HCEC 1CT (cell line): ENCODE measurements around the gene METTL6.
A peak's percentile ranks its signal among the peaks of the same experiment; 100 is the strongest.
"Not testable (repeated sequence)": the region's sequence is repeated elsewhere in the genome, so short reads cannot be mapped to it uniquely, and the experiment has no call there.

Source experiments
- DNase-seq: peaks from one replicate; pipeline ENCODE4 v3.0.0-alpha.2; 2017

Gene METTL6

DNA sequence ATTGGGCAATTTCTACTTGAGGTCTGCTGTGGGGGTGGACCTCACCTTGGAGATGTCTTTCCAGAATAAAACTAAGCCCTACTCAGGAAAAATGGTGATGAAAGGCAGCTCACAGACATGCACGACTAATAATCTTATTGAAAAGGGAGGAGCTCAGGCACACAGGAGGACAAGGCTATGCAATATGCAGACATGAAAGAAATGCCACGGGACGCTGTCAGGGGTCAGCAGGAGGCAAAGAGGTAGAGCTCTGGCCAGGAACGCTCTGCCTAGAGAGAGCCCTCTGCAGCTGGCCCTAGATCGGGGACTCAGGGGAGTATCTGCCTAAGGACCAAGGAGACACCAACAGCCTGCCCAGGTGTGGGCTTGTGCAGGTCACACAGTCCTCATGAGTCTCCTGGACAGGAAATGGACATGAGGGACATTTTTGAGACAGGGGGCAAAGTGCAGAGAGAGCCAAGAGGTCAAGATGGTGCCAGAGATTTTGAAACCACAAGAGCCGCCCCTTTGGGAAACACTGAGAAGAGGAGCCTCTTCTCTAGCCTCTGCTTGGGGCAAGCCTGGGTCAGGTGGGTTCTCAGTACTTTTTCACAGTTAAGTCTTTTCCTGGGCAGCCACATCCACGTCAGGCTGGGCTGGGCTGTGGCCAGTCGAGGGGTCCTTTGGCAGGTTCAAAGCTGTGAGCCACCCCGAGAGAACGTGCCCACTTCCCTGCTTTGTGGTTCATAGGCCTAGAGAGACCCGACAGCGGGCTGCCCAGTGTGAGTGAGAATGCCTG lies 23.3 kb upstream of the METTL6 start:
- no peak for DNase-seq

- DNase-seq: no peak
These were observed 22.3 kb upstream of the METTL6 start for GRCh38 chr3:15449489-15450224.

- DNase-seq: no peak
These were observed 16.6 kb upstream of the METTL6 start for GRCh38 chr3:15443826-15444524.

- no peak for DNase-seq
These were observed 13.5 kb upstream of the METTL6 start for GRCh38 chr3:15440891-15441290.

- DNase-seq: peak; percentile 42
These were observed 12.1 kb upstream of the METTL6 start for GRCh38 chr3:15439476-15439875.

DNA sequence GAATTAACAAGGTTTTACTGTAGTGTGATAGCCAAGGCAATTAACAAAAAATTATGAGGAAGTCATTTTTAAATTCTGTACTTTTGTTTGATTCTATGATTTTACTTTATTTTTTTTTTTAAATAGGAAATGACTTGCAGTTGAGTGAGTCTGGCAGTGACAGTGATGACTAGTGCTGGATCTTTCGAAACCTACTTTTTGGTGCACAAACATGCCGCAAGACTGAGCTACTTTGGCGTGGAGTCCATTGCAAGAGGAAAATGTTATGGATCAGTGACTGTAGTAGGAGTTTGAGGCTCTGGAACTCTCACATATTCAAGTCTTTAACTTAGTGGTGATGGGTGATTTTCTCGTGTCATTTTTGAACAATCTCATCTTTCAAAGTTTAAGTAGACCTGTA lies 11.6 kb upstream of the METTL6 start:
- peak; percentile 75 for DNase-seq

DNA sequence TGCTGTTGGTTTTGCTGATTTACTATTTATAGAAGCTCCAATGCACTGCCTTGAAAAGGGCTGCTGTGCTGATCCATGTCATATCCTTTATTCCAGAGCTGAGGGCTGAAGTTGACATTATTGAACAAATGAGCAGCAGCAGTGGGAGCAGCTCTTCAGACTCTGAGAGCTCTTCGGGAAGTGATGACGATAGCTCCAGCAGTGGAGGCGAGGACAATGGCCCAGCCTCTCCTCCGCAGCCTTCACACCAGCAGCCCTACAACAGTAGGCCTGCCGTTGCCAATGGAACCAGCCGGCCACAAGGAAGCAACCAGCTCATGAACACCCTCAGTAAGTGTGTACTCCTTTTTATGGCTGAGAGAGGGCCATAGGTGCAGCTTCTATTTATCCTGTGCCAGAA lies 8.9 kb upstream of the METTL6 start:
- no peak for DNase-seq

DNA sequence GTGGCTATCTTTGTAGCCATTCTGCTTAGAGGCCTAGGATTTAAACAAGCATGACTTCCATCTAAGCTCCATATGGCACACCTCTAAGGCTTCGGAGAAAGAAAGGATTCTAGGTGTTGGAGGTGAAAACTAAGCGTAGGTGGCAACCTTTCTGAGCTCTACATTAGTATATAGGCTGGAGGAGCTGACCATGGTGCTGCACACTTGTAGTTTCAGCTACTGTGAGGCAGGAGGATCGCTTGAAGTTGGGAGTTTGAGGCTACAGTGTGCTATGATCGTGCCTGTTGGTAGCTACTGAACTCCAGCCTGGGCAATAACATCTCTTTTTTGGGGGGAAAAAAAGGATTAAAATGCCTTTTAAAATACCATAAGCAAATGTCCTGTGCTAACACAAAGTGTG lies 7.4 kb upstream of the METTL6 start:
- DNase-seq: no peak

DNA sequence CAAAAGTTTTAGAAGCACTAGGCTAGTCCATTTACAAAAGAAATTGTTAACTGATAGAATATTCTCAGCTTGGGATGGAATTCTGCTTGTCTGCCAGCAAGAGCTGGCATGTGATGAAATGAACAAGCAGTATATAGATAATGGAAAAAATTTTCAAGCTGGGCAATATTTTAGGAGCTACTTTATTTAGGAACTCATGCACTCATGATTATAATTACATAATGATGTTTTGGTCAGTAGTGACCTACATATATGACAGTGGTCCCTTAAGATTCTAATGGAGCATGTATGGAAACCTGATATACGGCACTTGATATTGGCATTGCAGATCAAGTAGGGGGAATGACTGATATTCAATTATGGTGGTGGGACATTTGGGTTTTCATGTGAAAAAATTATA lies 6.2 kb upstream of the METTL6 start:
- no peak for DNase-seq

GRCh38 chr3:15431256-15431837 lies 4.0 kb upstream of the METTL6 start:
- no peak for DNase-seq

DNA sequence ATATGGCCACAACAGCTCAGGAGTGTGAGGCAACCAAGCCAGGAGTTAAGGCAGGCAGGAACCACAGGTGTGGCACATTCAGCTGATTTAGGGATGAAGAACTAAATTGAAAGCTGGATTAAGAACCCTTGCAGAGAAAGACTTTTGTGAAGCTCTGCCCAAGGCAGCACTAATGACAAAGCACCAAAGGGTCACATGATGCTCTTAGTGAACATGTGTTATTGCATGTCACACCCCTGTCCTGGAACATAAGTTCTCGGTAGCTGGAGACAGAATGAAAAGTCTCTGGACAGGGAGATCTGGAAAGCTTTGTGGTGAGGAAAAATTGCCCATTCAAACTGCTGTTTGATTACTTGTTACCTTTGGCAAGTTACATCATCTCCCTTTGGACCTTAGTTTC lies 3.3 kb upstream of the METTL6 start:
- DNase-seq: no peak

GRCh38 chr3:15429080-15429479 lies 1.7 kb upstream of the METTL6 start:
- DNase-seq: no peak

DNA sequence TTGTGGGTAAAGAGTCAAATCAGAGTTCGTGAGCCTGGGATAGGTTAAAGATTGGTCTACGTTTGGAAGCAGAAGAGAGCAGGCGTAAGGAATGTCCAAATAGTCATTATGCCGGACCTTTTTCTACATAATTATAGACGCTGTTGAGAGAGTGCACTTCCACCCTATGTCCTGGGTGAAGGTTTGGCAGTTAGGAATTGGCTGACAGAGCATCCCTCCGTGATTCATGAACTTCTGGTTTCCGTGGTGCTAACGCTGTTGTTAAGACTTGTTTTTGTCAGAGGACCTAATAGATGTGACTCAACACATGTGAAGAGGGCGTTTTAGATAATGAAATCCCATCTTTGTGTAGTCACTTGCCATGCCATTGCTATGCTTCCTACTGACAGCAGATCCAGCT lies 1.2 kb upstream of the METTL6 start:
- DNase-seq: peak; percentile 61

DNA sequence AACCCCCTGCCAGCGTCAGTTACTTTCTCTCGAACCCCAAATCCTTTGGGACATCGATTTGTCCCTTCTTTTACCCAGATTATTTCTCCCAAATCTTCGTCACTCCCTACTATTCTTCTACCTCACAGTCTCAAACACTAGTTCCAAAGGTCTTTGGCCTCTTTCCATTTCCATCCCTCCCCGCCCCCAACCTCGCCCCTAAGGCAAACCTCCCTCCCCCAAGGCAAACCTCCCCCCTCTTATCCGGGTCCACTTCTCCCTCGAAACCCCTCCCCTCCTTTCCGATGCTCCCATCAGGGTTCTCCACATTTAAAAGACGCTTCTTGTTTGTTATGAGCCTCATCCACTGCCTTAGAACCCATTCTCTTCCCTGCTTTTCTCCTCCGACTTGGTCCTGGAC lies 637 bp upstream of the METTL6 start:
- no peak for DNase-seq

- DNase-seq: no peak
These were observed 695 bp downstream of the METTL6 start for GRCh38 chr3:15426579-15427118.

DNA sequence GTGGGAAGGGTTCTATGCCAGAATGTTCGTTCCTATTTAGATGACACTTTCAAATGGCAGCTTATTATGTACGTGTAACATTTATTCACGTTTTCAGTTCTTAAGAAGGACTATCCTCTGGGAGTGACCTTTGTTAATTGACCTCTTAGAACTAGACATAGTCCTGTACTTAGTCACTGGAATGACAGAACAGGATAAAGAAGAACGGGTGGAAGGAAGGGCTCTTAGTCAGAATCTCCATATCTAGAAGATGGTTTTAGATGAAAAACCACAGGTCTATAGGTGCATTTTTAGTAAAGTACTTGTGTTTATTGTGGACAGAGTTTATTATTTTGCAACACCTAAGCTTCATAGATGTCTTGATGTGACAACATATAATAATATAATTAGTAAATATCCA lies 6.5 kb downstream of the METTL6 start:
- DNase-seq: peak; percentile 70

- not testable (repeated sequence) for DNase-seq
These were observed 16.4 kb downstream of the METTL6 start for GRCh38 chr3:15410966-15411365.

GRCh38 chr3:15409774-15410173 lies 17.6 kb downstream of the METTL6 start:
- DNase-seq: no peak

GRCh38 chr3:15409239-15409638 lies 18.1 kb downstream of the METTL6 start:
- DNase-seq: no peak

DNA sequence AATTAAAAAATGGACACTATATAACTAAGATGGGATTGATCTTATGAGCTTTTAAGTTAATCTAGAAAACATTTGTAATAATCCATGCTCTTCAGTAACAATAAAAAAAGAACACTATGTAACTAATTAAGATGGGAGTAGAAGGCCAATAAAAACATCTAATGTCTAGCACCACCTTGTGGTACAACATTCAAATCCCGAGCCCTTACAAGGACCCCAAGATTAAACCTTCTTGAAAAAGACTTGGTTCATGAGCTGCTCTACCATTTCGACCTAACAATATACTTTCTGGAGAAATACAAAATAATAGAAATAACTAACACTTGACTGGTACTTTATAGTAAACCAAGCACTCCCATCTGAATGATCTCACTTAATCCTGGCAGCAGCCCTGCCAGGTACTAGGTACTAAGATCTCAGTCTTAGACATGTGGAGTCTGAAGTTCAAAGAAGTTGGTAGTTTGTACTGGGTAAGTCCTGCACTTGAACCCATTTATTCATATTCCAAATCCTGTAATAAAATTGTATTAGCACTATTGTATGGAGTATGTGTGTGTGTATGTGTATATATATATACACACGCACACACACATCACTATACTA lies 21.8 kb downstream of the METTL6 start:
- peak; percentile 54 for DNase-seq

- no peak for DNase-seq
These were observed 22.6 kb downstream of the METTL6 start for GRCh38 chr3:15404767-15405166.

DNA sequence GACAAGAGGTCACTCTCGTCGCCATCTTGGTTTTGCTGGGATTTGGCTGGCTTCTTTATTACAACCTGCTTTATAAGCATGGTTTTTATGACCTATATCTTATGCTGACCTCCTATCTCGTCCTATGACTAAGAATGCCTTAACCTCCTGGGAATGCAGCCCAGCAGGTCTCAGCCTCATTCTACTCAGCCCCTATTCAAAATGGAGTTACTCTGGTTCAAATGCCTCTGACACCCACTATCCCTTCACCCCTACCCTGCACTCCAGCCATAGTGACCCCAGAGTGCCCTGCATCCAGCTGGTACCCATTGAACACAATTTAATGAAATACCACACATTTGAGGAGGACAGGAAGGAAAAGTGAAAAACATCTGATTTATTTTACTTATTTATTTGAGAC lies 23.4 kb downstream of the METTL6 start:
- no peak for DNase-seq

DNA sequence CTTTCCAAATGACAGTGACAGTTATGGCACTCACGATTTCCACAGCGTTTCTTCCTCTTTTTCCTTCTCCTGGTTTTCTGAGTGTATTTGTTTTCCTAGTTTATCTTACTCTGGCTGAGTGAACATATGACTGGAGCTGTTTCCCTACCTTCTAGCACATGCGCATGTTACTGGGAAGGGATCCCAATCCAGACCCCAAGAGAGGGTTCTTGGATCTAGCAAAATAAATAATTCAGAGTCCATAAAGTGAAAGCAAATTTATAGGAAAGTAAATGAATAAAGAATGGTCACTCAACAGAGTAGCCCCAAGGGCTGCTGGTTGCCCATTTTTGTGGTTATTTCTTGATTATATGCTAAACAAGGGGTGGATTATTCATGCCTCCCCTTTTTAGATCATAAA lies 23.8 kb downstream of the METTL6 start:
- DNase-seq: no peak
